Suprapubic skin (tissue), 4 donors: ENCODE results near the gene UNC5CL. TPM values are rescaled to one million over a fixed set of nuclear protein-coding genes. Genes with fewer than 3 reads are reported as not detected.
A peak's percentile ranks its signal among the peaks of the same experiment; 100 is the strongest.

ENCODE experiments used
- DNase-seq, 2 donors: peaks; one replicate each; pipeline ENCODE4 v3.0.0-alpha.2; 2019; ENCODE audit warnings: low spot score in 2 of 2
- H3K27ac ChIP-seq: fragments of 200-600 bp; sonication (generic); one replicate; pipeline ENCODE4 v1.5.1; 2019
- H3K27me3 ChIP-seq: fragments of 200-600 bp; sonication (generic); one replicate; pipeline ENCODE4 v1.5.1; 2019
- H3K36me3 ChIP-seq: fragments of 200-600 bp; sonication (generic); one replicate; pipeline ENCODE4 v1.5.1; 2019
- H3K4me1 ChIP-seq: fragments of 200-600 bp; sonication (generic); one replicate; pipeline ENCODE4 v1.5.1; 2019
- H3K4me3 ChIP-seq: fragments of 200-600 bp; sonication (generic); one replicate; pipeline ENCODE4 v1.5.1; 2019; ENCODE audit warnings: mild to moderate bottlenecking
- H3K9me3 ChIP-seq: fragments of 200-600 bp; sonication (generic); one replicate; pipeline ENCODE4 v1.5.1; 2019
- EP300 ChIP-seq: sonication (generic); formaldehyde crosslinking; IDR thresholded peaks from one replicate; pipeline ENCODE4 v1.6.1; 2017; ENCODE audit warnings: antibody characterized with exemption
- POLR2A ChIP-seq, 2 donors: fragments of 450-650 bp; IDR thresholded peaks; one replicate each; pipeline ENCODE4 v1.6.1; 2017; ENCODE audit warnings: antibody characterized with exemption in 2 of 2, mild to moderate bottlenecking in 2 of 2, moderate library complexity in 2 of 2
- POLR2AphosphoS5 ChIP-seq, 3 donors: sonication (generic); formaldehyde crosslinking; IDR thresholded peaks; one replicate each; pipeline ENCODE4 v1.6.1; 2017; ENCODE audit warnings: antibody characterized with exemption in 3 of 3
- WGBS: methylation state at CpG from one replicate; pipeline ENCODE4 v1.1.5; 2018; 5-methylcytosine and 5-hydroxymethylcytosine counted together
- total RNA-seq, 4 donors: library from RNA; depleted of rRNA; stranded (reverse); fragments of >200 nt; gene quantifications; one replicate each; pipeline ENCODE4 v1.1.0, GENCODE V29; 2016
- TF ChIP-seq, protein P1 (sequence below), 2 donors: fragments of 200-600 bp in 1 of 2; fragments of 450-650 bp in 1 of 2; sonication (generic) in 1 of 2; IDR thresholded peaks; one replicate each; pipeline ENCODE4 v1.5.1; 2016 to 2019; ENCODE audit warnings: antibody characterized with exemption in 2 of 2, mild to moderate bottlenecking in 1 of 2, moderate library complexity in 1 of 2

The UNC5CL gene
- total RNA-seq, 4 donors from 2014 or later: 0.19 to 6.9 (median 1.4) TPM

DNA sequence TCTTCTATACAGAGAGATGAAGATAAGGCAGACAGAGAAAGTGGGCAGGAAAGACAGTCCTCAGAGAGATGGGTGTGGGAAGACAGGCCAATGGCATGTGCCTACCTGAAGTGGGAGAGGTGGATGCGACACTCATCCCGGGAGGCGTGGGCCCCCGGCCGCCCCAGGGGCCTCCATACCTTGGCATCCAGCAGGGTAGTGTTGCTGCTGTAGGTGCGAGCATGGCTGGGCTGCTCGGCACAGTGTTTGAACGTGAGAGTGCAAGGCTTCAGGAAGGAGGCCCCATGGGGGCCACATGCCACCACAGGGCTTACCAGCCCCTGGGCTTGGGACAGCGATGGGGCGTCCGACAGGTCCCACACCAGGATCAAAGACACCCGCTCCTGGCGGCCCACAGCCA lies 5.2 kb downstream of the UNC5CL start:
- Histone ChIP-seq H3K27ac (no peak overlapping the region), H3K36me3 (no peaks in the 10 kb centered on the region), H3K27me3 (no peaks in the 10 kb centered on the region), H3K9me3 (no peaks in the 10 kb centered on the region), H3K4me1 (peaks cover 9% of the 10 kb centered on the region), H3K4me3 (no peak overlapping the region)
- DNase-seq: no peak
- TF ChIP-seq POLR2AphosphoS5 (IDR thresholded peaks at IDR 0.05) (no peak), EP300 (no peak), POLR2A (IDR thresholded peaks at IDR 0.05) (no peak)
- TF ChIP-seq, protein P1, sequence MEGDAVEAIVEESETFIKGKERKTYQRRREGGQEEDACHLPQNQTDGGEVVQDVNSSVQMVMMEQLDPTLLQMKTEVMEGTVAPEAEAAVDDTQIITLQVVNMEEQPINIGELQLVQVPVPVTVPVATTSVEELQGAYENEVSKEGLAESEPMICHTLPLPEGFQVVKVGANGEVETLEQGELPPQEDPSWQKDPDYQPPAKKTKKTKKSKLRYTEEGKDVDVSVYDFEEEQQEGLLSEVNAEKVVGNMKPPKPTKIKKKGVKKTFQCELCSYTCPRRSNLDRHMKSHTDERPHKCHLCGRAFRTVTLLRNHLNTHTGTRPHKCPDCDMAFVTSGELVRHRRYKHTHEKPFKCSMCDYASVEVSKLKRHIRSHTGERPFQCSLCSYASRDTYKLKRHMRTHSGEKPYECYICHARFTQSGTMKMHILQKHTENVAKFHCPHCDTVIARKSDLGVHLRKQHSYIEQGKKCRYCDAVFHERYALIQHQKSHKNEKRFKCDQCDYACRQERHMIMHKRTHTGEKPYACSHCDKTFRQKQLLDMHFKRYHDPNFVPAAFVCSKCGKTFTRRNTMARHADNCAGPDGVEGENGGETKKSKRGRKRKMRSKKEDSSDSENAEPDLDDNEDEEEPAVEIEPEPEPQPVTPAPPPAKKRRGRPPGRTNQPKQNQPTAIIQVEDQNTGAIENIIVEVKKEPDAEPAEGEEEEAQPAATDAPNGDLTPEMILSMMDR (IDR thresholded peaks at IDR 0.05): no peak
- whole genome bisulfite sequencing: 89% methylated on average over 10 of the region's 13 CpGs

DNA sequence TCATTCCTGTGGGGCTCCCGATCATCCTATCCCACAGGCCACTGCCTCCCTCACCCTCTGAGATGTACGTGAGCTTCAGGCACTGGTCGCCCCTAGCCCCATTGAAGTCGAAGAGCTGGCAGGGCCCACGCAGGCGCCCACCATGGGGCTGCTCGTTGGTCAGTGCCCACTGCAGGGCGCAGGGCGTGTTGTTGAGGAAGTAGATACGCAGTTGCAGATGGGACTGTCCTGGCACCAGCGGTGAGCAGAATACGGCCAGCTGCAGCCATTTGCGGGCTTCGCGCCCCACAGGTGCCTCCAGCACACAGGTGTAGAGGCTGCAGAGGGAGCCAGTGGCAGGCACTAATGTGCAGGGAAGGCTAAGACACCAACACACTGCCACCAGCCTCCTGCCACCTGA lies 6.2 kb downstream of the UNC5CL start:
- no peak overlapping the region for H3K27ac ChIP-seq

DNA sequence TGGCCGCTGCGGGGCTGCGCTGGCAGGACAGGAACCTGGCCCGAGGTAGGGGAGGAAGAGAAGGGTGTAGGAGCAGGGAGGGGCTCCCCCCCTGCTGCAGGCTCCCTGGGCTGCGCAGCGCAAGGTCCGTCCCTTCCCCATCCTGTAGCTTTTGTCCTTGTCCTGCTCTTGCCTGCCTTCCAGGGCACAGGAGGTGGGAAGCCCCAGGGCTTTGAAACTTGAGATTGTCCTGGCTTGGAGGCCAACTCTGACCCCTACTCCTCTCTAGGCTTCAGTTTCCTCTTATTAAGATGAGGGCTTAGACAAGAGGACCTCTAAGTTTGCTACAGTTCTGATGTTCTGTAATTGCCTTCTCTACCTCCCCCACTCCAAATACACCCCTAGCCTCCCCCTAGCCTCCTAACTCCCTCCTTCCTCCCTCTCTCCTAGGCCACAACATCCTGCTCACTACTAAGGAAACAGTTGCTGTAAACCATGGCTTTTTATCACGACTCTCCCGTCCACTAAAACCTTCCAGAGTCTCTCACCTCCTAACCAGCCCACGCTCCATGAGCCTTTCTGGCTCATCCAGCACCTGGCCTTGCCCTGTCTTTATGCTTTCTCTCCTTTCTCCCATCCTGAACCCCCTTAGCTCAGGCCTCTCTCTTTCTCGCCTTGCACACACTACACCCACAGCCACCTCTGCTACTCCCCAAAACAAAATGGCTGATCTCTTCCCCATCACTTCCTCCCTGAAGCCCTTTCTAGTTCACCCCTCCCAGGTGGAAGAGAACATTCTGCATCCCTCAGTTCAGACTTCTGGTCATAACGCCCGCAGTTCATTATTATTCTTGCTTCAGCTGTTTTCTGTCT lies 10.2 kb downstream of the UNC5CL start:
- H3K27me3 ChIP-seq: no peaks in the 10 kb centered on the region
- H3K27ac ChIP-seq: peak overlapping the region; percentile 14
- H3K36me3 ChIP-seq: no peaks in the 10 kb centered on the region
- H3K9me3 ChIP-seq: no peaks in the 10 kb centered on the region
- H3K4me3 ChIP-seq: peak overlapping the region; percentile 53
- no peak for DNase-seq
- no peak for TF ChIP-seq POLR2AphosphoS5 (IDR thresholded peaks at IDR 0.05)
- TF ChIP-seq POLR2A (IDR thresholded peaks at IDR 0.05): no peak
- TF ChIP-seq EP300: no peak
- TF ChIP-seq, protein P1 (IDR thresholded peaks at IDR 0.05): no peak
- whole genome bisulfite sequencing: 47% methylated on average over 13 of the region's 13 CpGs
- H3K4me1 ChIP-seq: peaks cover 18% of the 10 kb centered on the region

More for the DNA sequence above, 6.2 kb downstream of the UNC5CL start:
- TF ChIP-seq POLR2AphosphoS5 (IDR thresholded peaks at IDR 0.05): no peak
- TF ChIP-seq POLR2A (IDR thresholded peaks at IDR 0.05): no peak
- TF ChIP-seq, protein P1 (IDR thresholded peaks at IDR 0.05): no peak
- no peak for TF ChIP-seq EP300
- no peaks in the 10 kb centered on the region for H3K36me3 ChIP-seq
- no peaks in the 10 kb centered on the region for H3K9me3 ChIP-seq
- no peak for DNase-seq
- H3K27me3 ChIP-seq: no peaks in the 10 kb centered on the region
- H3K4me3 ChIP-seq: no peak overlapping the region
- H3K4me1 ChIP-seq: peaks cover 17% of the 10 kb centered on the region
- WGBS: 100% methylated on average over 1 of the region's 15 CpGs

GRCh38 chr6:41027799-41028560 lies 11.0 kb downstream of the UNC5CL start:
- H3K36me3 ChIP-seq: no peaks in the 10 kb centered on the region
- peak overlapping the region; percentile 53 for H3K4me3 ChIP-seq
- TF ChIP-seq, protein P1 (IDR thresholded peaks at IDR 0.05): peak; percentile 98 to 99
- TF ChIP-seq POLR2A (IDR thresholded peaks at IDR 0.05): no peak
- no peaks in the 10 kb centered on the region for H3K27me3 ChIP-seq
- peak; percentile 84 to 88 for DNase-seq
- peak overlapping the region; percentile 14 for H3K27ac ChIP-seq
- 2% methylated on average over 10 of the region's 45 CpGs for WGBS
- peaks cover 18% of the 10 kb centered on the region for H3K4me1 ChIP-seq
- no peaks in the 10 kb centered on the region for H3K9me3 ChIP-seq

DNA sequence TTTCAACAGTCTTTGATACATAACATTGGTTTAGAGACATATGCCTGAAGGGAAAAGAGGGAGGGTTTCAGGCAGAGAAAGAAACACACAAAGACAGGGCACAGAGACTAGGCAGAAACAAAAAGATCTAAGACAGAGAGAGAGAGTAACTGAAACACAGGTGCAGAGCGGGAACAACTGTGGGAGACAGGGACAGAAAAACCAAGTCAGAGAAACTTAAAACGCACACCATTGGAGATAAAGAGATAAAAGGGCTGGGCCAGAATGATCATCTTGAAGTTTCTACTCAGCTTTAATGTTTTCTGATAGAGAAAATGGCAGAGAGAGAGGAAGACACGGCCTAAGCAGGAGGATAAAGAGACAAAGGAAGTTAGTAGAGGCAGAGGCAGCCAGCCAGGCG lies 11.8 kb downstream of the UNC5CL start:
- Histone ChIP-seq H3K36me3 (no peaks in the 10 kb centered on the region), H3K27me3 (no peaks in the 10 kb centered on the region), H3K27ac (no peak overlapping the region), H3K4me1 (peaks cover 18% of the 10 kb centered on the region), H3K9me3 (no peaks in the 10 kb centered on the region), H3K4me3 (peak overlapping the region; percentile 53)
- 58% methylated on average over 4 of the region's 4 CpGs for WGBS
- TF ChIP-seq POLR2A (IDR thresholded peaks at IDR 0.05): no peak
- TF ChIP-seq, protein P1 (IDR thresholded peaks at IDR 0.05): no peak
- no peak for TF ChIP-seq EP300
- no peak for DNase-seq
